SU-DHL-6 (cell line): ENCODE results near the gene PNPLA2.

Experiments
- H2AFZ ChIP-seq: fragments of 200-600 bp; sonication (generic); 2 replicates; pipeline ENCODE4 v1.6.1; 2014; ENCODE audit warnings: low read depth, mild to moderate bottlenecking, moderate library complexity, mixed read lengths, antibody characterized with exemption, low read length; ENCODE audit not compliant: severe bottlenecking
- H3F3A ChIP-seq: fragments of 200-600 bp; shearing (Covaris generic); 2 replicates; pipeline ENCODE4 v1.6.0; 2016; ENCODE audit warnings: antibody characterized with exemption, mild to moderate bottlenecking; ENCODE audit not compliant: insufficient read depth
- H3K27ac ChIP-seq: fragments of 200-600 bp; sonication (generic); 2 replicates; pipeline ENCODE4 v1.5.1; 2016; ENCODE audit warnings: low read depth, mild to moderate bottlenecking, low read length, moderate library complexity, mixed read lengths
- H3K27me3 ChIP-seq: fragments of 200-600 bp; sonication (generic), shearing (Covaris generic); 2 replicates; pipeline ENCODE4 v1.6.0; 2014; ENCODE audit warnings: mild to moderate bottlenecking, low read length
- H3K36me3 ChIP-seq: fragments of 200-600 bp; sonication (generic); 2 replicates; pipeline ENCODE4 v1.6.1; 2014; ENCODE audit warnings: mild to moderate bottlenecking, low read length, mixed read lengths
- H3K4me2 ChIP-seq: fragments of 300-600, 200-600 bp; shearing (Covaris generic), sonication (generic); 2 replicates; pipeline ENCODE4 v1.6.0; 2014; ENCODE audit warnings: low read length, low read depth, mild to moderate bottlenecking; ENCODE audit not compliant: poor library complexity, severe bottlenecking
- H3K4me3 ChIP-seq: fragments of 200-600 bp; sonication (generic); 2 replicates; pipeline ENCODE4 v1.5.1; 2014; ENCODE audit warnings: antibody characterized with exemption, low read length, mild to moderate bottlenecking, mixed read lengths; ENCODE audit not compliant: insufficient read depth, poor library complexity, severe bottlenecking
- H3K79me2 ChIP-seq: fragments of 200-600 bp; sonication (generic); 2 replicates; pipeline ENCODE4 v1.6.1; 2014; ENCODE audit warnings: mild to moderate bottlenecking, low read length, moderate library complexity; ENCODE audit not compliant: insufficient read depth
- H3K9ac ChIP-seq: fragments of 200-600 bp; sonication (generic); 2 replicates; pipeline ENCODE4 v1.7.0; 2014; ENCODE audit warnings: mild to moderate bottlenecking, low read length
- H3K9me2 ChIP-seq: fragments of 200-600 bp; sonication (generic); replicated peaks from 2 replicates; pipeline ENCODE4 v1.6.1; 2014; ENCODE audit warnings: low read length; ENCODE audit not compliant: insufficient read depth
- H3K9me3 ChIP-seq: fragments of 200-600 bp; sonication (generic); 2 replicates; pipeline ENCODE4 v1.6.1; 2014; ENCODE audit warnings: low read length, mixed read lengths; ENCODE audit not compliant: insufficient read depth
- H4K20me1 ChIP-seq: fragments of 200-600 bp; sonication (generic); 2 replicates; pipeline ENCODE4 v1.6.1; 2014; ENCODE audit warnings: low read depth, mild to moderate bottlenecking, antibody characterized with exemption, low read length, moderate library complexity, mixed read lengths
- EZH2phosphoT487 ChIP-seq: fragments of 200-600 bp; sonication (generic), shearing (Covaris generic); conservative IDR thresholded peaks from 2 replicates; pipeline ENCODE4 v1.6.1; 2018; ENCODE audit warnings: mild to moderate bottlenecking, antibody characterized with exemption, low read length, moderate library complexity, mixed read lengths
- TF ChIP-seq, protein P1 (sequence below): fragments of 200-600 bp; sonication (generic); IDR thresholded peaks from one replicate; pipeline ENCODE4 v1.5.1; 2017; ENCODE audit warnings: antibody characterized with exemption, mild to moderate bottlenecking, low read length, moderate library complexity; ENCODE audit not compliant: insufficient read depth, poor library complexity, severe bottlenecking

Gene PNPLA2, protein sequence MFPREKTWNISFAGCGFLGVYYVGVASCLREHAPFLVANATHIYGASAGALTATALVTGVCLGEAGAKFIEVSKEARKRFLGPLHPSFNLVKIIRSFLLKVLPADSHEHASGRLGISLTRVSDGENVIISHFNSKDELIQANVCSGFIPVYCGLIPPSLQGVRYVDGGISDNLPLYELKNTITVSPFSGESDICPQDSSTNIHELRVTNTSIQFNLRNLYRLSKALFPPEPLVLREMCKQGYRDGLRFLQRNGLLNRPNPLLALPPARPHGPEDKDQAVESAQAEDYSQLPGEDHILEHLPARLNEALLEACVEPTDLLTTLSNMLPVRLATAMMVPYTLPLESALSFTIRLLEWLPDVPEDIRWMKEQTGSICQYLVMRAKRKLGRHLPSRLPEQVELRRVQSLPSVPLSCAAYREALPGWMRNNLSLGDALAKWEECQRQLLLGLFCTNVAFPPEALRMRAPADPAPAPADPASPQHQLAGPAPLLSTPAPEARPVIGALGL

DNA sequence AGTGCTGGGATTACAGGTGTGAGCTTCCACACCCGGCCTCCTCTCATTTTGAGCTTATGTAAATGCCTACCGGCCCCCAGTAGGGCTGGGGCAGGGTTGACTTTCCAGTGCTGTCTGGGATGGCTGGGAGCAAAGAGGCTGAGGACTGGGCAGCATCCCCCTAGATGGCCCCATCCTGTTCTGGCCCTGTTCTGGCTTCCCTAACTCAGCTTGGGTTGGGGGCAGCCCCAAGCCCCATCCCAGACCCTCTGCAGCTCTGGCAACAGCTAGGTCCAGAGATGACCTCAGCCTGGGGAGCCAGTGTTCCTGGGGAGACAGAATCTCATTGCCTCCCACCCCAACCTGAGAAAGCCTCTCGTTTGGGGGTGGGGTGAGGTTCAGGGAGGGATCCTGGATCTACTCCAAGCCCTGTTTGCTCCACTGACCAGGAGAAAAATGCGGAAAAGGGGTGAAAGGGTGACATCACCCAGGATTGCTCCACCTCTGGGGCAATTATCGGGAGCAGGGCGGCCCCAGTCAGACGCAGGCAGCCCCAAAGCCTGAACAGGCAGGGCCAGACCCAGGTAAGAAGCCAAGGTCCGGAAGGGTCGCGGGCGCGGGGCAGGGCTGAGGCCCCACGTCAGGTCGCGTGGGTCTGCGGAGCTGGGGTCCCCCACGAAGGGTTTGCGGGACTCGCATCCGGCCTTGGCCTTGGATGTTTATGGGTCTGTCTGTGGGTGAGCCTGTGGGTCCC is at the start of gene PNPLA2:
TSS of gene PNPLA2 (plus strand) at position 519 of the 733 bp plus-strand sequence. CDS start 805 bp downstream, outside the sequence.
- Histone ChIP-seq H3K27me3 (no peaks in the 10 kb centered on the region), H3K4me3 (peak within 1 kb of the TSS; percentile 61), H4K20me1 (no peaks in the 10 kb centered on the region; the same call in 1 of the 2 replicates), H3K9ac (peak within 1 kb of the TSS; percentile 61), H3F3A (peaks cover 7% of the 10 kb centered on the region; the same call in 1 of the 2 replicates), H2AFZ (peak within 1 kb of the TSS; percentile 49), H3K4me2 (peak within 1 kb of the TSS; percentile 59), H3K36me3 (no peaks in the 10 kb centered on the region), H3K79me2 (no peaks in the 10 kb centered on the region), H3K27ac (peak within 1 kb of the TSS; percentile 34; the same call in 1 of the 2 replicates), H3K9me2 (no peaks in the 10 kb centered on the region), H3K9me3 (no peaks in the 10 kb centered on the region)
- TF ChIP-seq, protein P1, sequence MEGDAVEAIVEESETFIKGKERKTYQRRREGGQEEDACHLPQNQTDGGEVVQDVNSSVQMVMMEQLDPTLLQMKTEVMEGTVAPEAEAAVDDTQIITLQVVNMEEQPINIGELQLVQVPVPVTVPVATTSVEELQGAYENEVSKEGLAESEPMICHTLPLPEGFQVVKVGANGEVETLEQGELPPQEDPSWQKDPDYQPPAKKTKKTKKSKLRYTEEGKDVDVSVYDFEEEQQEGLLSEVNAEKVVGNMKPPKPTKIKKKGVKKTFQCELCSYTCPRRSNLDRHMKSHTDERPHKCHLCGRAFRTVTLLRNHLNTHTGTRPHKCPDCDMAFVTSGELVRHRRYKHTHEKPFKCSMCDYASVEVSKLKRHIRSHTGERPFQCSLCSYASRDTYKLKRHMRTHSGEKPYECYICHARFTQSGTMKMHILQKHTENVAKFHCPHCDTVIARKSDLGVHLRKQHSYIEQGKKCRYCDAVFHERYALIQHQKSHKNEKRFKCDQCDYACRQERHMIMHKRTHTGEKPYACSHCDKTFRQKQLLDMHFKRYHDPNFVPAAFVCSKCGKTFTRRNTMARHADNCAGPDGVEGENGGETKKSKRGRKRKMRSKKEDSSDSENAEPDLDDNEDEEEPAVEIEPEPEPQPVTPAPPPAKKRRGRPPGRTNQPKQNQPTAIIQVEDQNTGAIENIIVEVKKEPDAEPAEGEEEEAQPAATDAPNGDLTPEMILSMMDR, result no peak
- TF ChIP-seq EZH2phosphoT487, result no peak

DNA sequence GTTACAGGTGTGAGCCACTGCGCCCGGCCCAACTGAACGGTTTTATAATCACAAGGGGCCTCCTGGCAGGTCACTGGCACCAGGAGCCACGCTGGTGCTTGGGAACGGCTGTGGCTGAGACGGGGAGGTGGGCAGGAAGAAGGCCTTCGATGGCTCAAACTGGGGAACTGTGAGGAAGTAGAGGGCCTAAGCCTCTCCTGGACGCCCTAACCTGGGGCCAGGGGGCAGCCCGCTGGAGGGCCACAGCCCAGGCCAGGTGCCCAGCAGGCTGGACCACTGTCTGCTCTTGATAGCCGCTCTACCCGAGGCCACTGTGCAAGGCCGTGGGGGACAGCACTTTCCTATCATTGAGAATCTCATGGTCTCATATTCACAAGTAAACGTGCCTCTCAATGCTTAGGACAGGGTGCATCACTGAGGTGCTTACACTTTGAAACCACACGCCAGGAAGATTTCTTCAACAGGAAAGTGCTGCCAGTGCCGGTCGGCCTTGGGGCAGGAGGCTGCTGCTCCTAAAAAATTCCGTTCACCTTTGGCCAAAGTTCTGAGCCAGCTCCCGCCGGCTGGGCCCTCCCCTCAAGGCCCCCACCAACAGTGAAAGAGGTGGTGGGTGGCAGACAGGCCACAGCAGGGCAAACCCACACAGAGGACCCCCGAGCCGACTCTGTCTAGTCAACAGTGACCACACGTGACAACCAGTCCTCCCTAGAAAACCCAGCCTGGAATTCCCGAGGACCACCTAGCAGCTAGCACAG is 48.6 kb upstream of the PNPLA2 start:
- H2AFZ ChIP-seq, result no peak overlapping the region
- H3F3A ChIP-seq, result peaks cover 2% of the 10 kb centered on the region; the same call in 1 of the 2 replicates
- H3K79me2 ChIP-seq, result peaks cover 26% of the 10 kb centered on the region
- H3K9me3 ChIP-seq, result no peaks in the 10 kb centered on the region
- TF ChIP-seq, protein P1, result no peak
- TF ChIP-seq EZH2phosphoT487, result no peak
- H3K36me3 ChIP-seq, result no peaks in the 10 kb centered on the region
- H3K4me3 ChIP-seq, result no peak overlapping the region
- H3K27me3 ChIP-seq, result no peaks in the 10 kb centered on the region
- no peaks in the 10 kb centered on the region for H4K20me1 ChIP-seq
- H3K27ac ChIP-seq, result no peak overlapping the region
- no peak overlapping the region for H3K9ac ChIP-seq
- H3K9me2 ChIP-seq, result no peaks in the 10 kb centered on the region
- no peak overlapping the region for H3K4me2 ChIP-seq

DNA sequence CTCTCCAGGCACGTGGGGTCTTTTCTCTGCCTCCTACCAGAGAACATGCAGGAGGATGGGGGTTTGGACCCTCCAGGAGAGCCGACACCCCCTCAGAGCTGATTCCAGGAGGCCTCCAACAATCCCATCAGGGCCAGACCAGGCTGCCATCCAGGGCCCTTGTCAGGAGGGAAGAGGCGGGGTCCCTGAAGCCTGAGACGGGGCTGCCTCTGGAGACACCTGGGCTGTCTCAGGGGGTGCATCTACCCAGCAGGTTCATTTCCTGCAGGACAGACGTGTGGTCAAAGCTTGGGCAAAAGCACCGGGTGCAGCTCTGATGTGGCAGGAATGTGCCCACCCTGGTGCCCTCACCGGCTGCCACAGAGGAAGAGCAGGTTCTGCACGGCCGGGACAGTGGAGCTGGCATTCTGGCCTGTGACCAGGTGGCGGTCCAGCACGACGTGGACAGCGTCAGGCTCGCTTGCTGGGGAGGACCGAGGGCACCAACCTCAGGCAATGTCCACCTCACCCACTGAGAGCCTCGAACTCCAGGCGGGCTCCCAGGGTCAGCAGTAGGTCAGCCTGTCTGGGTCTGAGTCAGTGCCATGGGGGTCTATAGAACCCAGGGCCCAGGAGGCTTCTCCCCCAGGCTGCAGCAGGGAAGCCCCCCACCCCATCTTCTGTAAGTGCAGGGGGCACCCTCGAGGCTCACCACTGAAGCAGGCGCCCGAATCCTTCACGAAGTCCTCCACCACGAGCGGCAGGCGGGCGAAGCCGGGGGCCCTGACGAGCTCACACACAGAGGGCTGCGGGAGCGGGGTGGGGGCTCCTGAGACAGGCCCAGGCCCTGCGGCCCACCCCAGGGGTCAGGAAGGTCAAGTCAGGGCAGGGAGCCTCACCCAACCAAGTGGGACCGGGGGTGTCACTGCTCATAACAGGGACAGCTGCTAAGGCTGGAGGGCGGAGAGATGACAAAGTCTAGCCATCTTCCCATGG is 47.8 kb upstream of the PNPLA2 start:
- H3K4me2 ChIP-seq, result no peak overlapping the region
- TF ChIP-seq, protein P1, result no peak
- no peak for TF ChIP-seq EZH2phosphoT487
- H3K4me3 ChIP-seq, result no peak overlapping the region
- no peaks in the 10 kb centered on the region for H3K9me3 ChIP-seq
- peaks cover 35% of the 10 kb centered on the region for H3K79me2 ChIP-seq
- H3F3A ChIP-seq, result no peaks in the 10 kb centered on the region
- H3K27ac ChIP-seq, result no peak overlapping the region
- no peak overlapping the region for H3K9ac ChIP-seq
- no peak overlapping the region for H2AFZ ChIP-seq
- H3K36me3 ChIP-seq, result no peaks in the 10 kb centered on the region
- no peaks in the 10 kb centered on the region for H4K20me1 ChIP-seq
- H3K9me2 ChIP-seq, result no peaks in the 10 kb centered on the region
- H3K27me3 ChIP-seq, result no peaks in the 10 kb centered on the region
